HepG2 (cell line): ENCODE results near the gene CATSPERE. TPM values are rescaled to one million over a fixed set of nuclear protein-coding genes. Genes with fewer than 3 reads are reported as not detected.
A peak's percentile ranks its signal among the peaks of the same experiment; 100 is the strongest.

Experiments used
- ATAC-seq: fragments of 200-7000 bp; cut with Tn5 transposase; 3 replicates; pipeline ENCODE4 v1.9.1; 2020; ENCODE audit warnings: mild to moderate bottlenecking, moderate library complexity
- BruUV-seq: library from RNA; stranded (reverse); fragments of 400-500 nt; replicated peaks from 2 replicates; lab custom pipeline; 2021; lab: Mats Ljungman, UMichigan
- CTCF ChIA-PET: fragments of 300-600 bp; formaldehyde crosslinking; extraction: SDS; loops from one replicate; lab custom pipeline; 2021; ENCODE audit warnings: low total read pairs, inconsistent platforms, low intra/inter-chr PET ratio; lab: Yijun Ruan, JAX
- POLR2A ChIA-PET: fragments of 350-600 bp; sonication (Branson Sonifier 250); formaldehyde crosslinking; loops from one replicate; lab custom pipeline; 2020; ENCODE audit warnings: antibody characterized with exemption, inconsistent platforms; lab: Yijun Ruan, JAX
- DNase-seq: peaks from one replicate; pipeline ENCODE4 v3.0.0-alpha.2; 2015; ENCODE audit warnings: low spot score
- FAIRE-seq: peaks from 3 replicates; lab custom pipeline; 2011; peaks lifted over from hg19 to GRCh38; lab: Jason Lieb, UNC
- H2AFZ ChIP-seq: one replicate; pipeline ENCODE4 v1.6.1; 2011; ENCODE audit warnings: low read length, inconsistent platforms
- H3K27ac ChIP-seq: fragments of 300-600 bp; 3 replicates; pipeline ENCODE4 v1.8.0; 2011; ENCODE audit warnings: mixed run types, mild to moderate bottlenecking, mixed read lengths, low read length, inconsistent platforms; ENCODE audit not compliant: insufficient read depth; ENCODE audit errors: extremely low read length
- H3K27me3 ChIP-seq, 2 experiments: fragments of 200-600 bp in 1 of 2; 2 replicates in 1 of 2; 3 replicates in 1 of 2; pipeline versions ENCODE4 v1.6.0 to v1.8.0; 2011; ENCODE audit warnings: low read length in 2 of 2, mild to moderate bottlenecking in 2 of 2, moderate library complexity in 2 of 2, inconsistent platforms in 1 of 2; ENCODE audit not compliant: insufficient read depth in 2 of 2, control insufficient read depth in 1 of 2
- H3K36me3 ChIP-seq, 2 experiments: fragments of 200-600 bp in 1 of 2; replicated peaks in 1 of 2; 2 replicates in 1 of 2; 3 replicates in 1 of 2; pipeline versions ENCODE4 v1.5.1 to v1.8.0; 2011; ENCODE audit warnings: low read length in 2 of 2, inconsistent platforms in 1 of 2; ENCODE audit not compliant: insufficient read depth in 2 of 2, control insufficient read depth in 1 of 2
- H3K4me1 ChIP-seq: 2 replicates; pipeline ENCODE4 v1.5.1; 2012; ENCODE audit warnings: low read length, inconsistent platforms; ENCODE audit not compliant: insufficient read depth
- H3K4me2 ChIP-seq: 2 replicates; pipeline ENCODE4 v1.6.0; 2011; ENCODE audit warnings: low read depth, low read length, inconsistent platforms
- H3K4me3 ChIP-seq, 3 experiments: fragments of 200-600 bp in 1 of 3; sonication (generic), shearing (Covaris generic) in 1 of 3; replicated peaks in 1 of 3; 2 replicates each; pipeline ENCODE4 v1.5.1; 2011 to 2016; ENCODE audit warnings: low read length in 3 of 3, inconsistent platforms in 2 of 3, low read depth in 2 of 3, mild to moderate bottlenecking in 2 of 3, control low read depth in 1 of 3, mixed read lengths in 1 of 3; ENCODE audit not compliant: insufficient read depth in 1 of 3
- H3K79me2 ChIP-seq: one replicate; pipeline ENCODE4 v1.6.1; 2011; ENCODE audit warnings: low read length, inconsistent platforms; ENCODE audit not compliant: insufficient read depth
- H3K9ac ChIP-seq: 2 replicates; pipeline ENCODE4 v1.6.0; 2011; ENCODE audit warnings: mild to moderate bottlenecking, low read depth, low read length, inconsistent platforms; ENCODE audit not compliant: insufficient read depth
- H3K9me3 ChIP-seq: 2 replicates; pipeline ENCODE4 v1.5.1; 2012; ENCODE audit warnings: mild to moderate bottlenecking, low read length
- H4K20me1 ChIP-seq: 2 replicates; pipeline ENCODE4 v1.6.0; 2011; ENCODE audit warnings: inconsistent platforms, mild to moderate bottlenecking, low read length, moderate library complexity; ENCODE audit not compliant: insufficient read depth
- CTCF ChIP-seq: sonication (generic); formaldehyde crosslinking; IDR thresholded peaks from 2 replicates; pipeline ENCODE4 v1.5.0; 2020; ENCODE audit warnings: mild to moderate bottlenecking, missing genetic modification reagents, moderate library complexity
- DPF2 ChIP-seq: sonication (generic); formaldehyde crosslinking; IDR thresholded peaks from 2 replicates; pipeline ENCODE4 v1.4.0; 2020; ENCODE audit warnings: mild to moderate bottlenecking, low read depth, missing genetic modification reagents, borderline replicate concordance
- HNF4A ChIP-seq: sonication (generic); formaldehyde crosslinking; IDR thresholded peaks from 2 replicates; pipeline ENCODE4 v1.4.0; 2020; ENCODE audit warnings: missing genetic modification reagents
- ZNF574 ChIP-seq: sonication (generic); formaldehyde crosslinking; IDR thresholded peaks from 2 replicates; pipeline ENCODE4 v1.4.0; 2020; ENCODE audit warnings: missing genetic modification reagents
- ZNF652 ChIP-seq: IDR thresholded peaks from 2 replicates; pipeline ENCODE4 v1.6.1; 2016; ENCODE audit warnings: low read depth, borderline replicate concordance
- ZSCAN12 ChIP-seq: sonication (generic); formaldehyde crosslinking; IDR thresholded peaks from 2 replicates; pipeline ENCODE4 v1.9.0; 2021; ENCODE audit warnings: mild to moderate bottlenecking, missing genetic modification reagents
- WGBS: methylation state at CpG from one replicate; pipeline ENCODE4 v1.1.6; 2017; ENCODE audit warnings: low lambda C conversion rate; 5-methylcytosine and 5-hydroxymethylcytosine counted together
- in situ Hi-C: cut with HindIII; loops from 2 replicates; pipeline ENCODE4 v1.10.0; 2017; ENCODE audit warnings: low pct_unique_long_range_greater_than_20kb; ENCODE audit not compliant: extremely low pct_ligation_motif_present
- intact Hi-C: fragments of 100-400 bp; cut with micrococcal nuclease; formaldehyde crosslinking; loops from one replicate; pipeline ENCODE4 v1.10.0; 2022; ENCODE audit not compliant: unreplicated experiment
- polyA plus RNA-seq, 8 experiments: library from polyadenylated mRNA; depleted of rRNA in 3 of 8; stranded (reverse) in 7 of 8; unstranded in 1 of 8; fragments of >200 nt; fragmentation: Illumina TruSeq in 4 of 8; extraction: Trizol in 4 of 8; gene quantifications; 2 replicates each; pipeline versions ENCODE4 v1.2.1 to v1.2.3, GENCODE V29; 2011 to 2016; ENCODE audit warnings: low read depth in 4 of 8, missing spikeins in 1 of 8, mixed read lengths in 1 of 8; ENCODE audit not compliant: insufficient read depth in 1 of 8
- total RNA-seq, 5 experiments: library from RNA; depleted of rRNA; stranded (reverse); fragments of >200 nt; fragmentation: Illumina TruSeq; extraction: Trizol; gene quantifications; 2 replicates each; pipeline ENCODE4 v1.2.3, GENCODE V29; 2016; ENCODE audit warnings: low read depth in 1 of 5

The CATSPERE gene
- total and polyA plus RNA-seq, 2 of the 13 experiments (the other 11 are each of a cell fraction or from before 2014, with no cell fraction given) = 0.34 to 0.51 TPM

GRCh38 chr1:244583358-244583982 is 122.4 kb downstream of the CATSPERE start:
- BruUV-seq = no TSS peak
- no peak for FAIRE-seq
- H3K4me2 ChIP-seq = 0 out of 2 replicates have a peak overlapping the region, but pooled peaks have one; percentile 9
- peaks cover 9% of the 10 kb centered on the region for H3K4me1 ChIP-seq
- CTCF ChIA-PET = no interaction called here
- H3K9me3 ChIP-seq = no peaks in the 10 kb centered on the region
- no peak overlapping the region for H3K27ac ChIP-seq
- in situ Hi-C loops (no loop called here), intact Hi-C loops (no loop called here)
- H3K36me3 ChIP-seq = no peaks in the 10 kb centered on the region
- DNase-seq = no peak
- H3K27me3 ChIP-seq = no peaks in the 10 kb centered on the region
- H3K9ac ChIP-seq = no peak overlapping the region
- no peak overlapping the region for H3K4me3 ChIP-seq
- TF ChIP-seq ZNF652 (CRISPR knock-in tag) (peak; percentile 56), DPF2 (CRISPR knock-in tag) (no peak), ZSCAN12 (no peak), ZNF574 (CRISPR knock-in tag) (no peak), CTCF (CRISPR knock-in tag) (peak; percentile 31; the same call in 1 of the 2 replicates), HNF4A (CRISPR knock-in tag) (peak; percentile 31; the same call in 1 of the 2 replicates)
- H2AFZ ChIP-seq = no peak overlapping the region
- no peaks in the 10 kb centered on the region for H4K20me1 ChIP-seq
- peak; percentile 82 for ATAC-seq
- 28% methylated on average over 11 of the region's 11 CpGs for WGBS
- POLR2A ChIA-PET = no interaction called here
- H3K79me2 ChIP-seq = no peaks in the 10 kb centered on the region
